GM21723 (cell line): Measurements from ENCODE around the gene MYOCOS.

ENCODE experiments used
- ATAC-seq: cut with Tn5 transposase; IDR thresholded peaks from one replicate; pipeline ENCODE4 v1.9.1; 2021; ENCODE audit warnings: mild to moderate bottlenecking, moderate library complexity; ENCODE audit not compliant: unreplicated experiment

The MYOCOS gene

DNA sequence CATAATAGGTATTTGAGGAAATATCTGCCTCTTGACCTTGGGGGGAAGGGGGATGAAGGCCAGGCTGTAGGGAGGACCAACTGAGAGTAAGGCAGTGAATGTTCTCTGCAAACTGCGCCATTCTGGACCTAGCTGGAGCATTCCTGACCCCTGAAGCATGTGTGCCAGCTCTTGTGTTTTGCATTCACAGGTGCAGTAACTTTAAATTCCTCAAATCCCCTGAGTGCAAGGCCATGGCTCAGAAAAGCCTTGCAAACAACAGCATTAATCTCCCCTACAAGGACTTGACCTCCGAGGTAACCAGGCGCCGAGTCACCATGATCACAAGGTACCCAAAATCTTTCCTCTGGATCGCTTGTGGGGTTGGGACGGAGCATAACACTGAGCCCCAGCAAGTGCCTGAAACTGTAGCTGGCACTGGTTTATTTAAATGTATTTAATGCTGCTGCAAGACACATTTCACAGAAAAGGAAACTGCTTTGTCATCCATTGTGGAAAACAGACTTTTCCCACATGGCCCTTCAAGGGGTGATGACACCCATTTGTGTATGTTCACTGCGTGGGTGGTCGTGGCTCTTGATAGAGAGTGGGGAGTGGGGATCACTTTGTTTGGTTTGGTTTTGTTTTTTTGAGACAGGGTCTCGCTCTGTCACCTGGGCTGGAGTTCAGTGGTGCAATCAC is 1.7 kb downstream of the MYOCOS start:
- ATAC-seq: no peak

DNA sequence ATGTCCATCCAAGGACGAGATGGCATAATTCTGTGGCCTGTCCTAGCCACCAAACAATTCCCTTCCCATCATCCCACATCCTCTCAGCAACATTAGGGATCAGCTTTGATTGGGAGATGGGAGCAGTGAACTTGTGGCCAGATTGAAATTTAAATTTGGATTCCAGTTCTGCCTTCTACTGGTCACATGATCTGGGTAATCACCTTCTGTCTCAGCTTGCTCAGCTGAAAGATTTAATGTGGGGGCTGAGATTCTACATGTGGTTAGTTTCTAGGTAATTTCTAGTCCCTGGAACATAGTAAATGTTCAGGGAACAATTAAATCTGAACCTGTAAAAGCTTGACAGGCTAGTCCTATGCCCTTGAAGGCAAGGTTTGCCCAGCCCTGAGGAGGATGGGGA is 3.2 kb downstream of the MYOCOS start:
- ATAC-seq: no peak

DNA sequence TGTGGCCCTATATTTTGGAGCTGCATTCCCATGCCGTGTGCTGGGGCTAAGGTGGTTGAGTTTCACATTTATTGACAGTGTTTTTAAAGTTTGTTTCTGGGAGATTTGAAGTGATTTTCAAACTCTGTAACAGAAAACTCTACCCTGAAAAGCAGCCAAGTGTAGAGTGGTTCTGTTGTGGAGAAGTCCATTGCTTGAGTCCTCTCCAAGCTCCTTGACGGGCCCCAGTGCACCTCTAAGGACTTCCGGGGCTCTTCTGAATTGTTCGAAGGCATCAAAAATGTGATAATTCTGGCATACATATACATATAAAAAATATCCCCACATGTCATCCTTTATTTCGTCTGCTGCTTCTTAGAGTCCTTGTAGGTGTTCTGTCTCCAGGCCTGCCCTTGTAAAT is 5.0 kb downstream of the MYOCOS start:
- ATAC-seq: no peak

- ATAC-seq: no peak
Observed at GRCh38 chr1:171628225-171628624, 6.2 kb downstream of the MYOCOS start.

DNA sequence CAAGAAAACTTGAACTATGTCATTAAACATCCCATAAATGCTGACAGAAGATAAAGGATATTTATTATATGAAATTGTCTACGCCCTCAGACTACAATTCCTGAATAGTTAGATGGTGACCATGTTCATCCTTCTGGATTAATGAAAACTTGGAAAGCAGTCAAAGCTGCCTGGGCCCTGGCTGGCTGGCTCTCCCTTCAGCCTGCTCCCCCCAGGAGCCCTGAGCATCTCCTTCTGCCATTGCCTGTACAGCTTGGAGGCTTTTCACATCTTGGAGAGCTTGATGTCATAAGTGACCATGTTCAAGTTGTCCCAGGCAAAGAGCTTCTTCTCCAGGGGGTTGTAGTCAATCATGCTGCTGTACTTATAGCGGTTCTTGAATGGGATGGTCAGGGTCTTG is 13.6 kb downstream of the MYOCOS start:
- ATAC-seq: no peak

DNA sequence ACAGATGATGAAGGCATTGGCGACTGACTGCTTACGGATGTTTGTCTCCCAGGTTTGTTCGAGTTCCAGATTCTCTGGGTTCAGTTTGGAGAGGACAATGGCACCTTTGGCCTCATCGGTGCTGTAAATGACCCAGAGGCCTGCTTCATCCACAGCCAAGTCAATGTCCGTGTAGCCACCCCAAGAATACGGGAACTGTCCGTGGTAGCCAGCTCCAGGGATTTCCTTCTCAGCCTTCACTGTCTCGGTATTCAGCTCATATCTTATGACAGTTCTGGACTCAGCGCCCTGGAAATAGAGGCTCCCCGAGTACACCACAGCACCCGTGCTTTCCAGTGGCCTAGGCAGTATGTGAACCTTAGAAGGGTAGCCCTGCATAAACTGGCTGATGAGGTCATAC is 14.1 kb downstream of the MYOCOS start:
- ATAC-seq: no peak

- no peak for ATAC-seq
Observed at GRCh38 chr1:171637928-171638576, 16.0 kb downstream of the MYOCOS start.

- ATAC-seq: no peak
Observed at GRCh38 chr1:171640225-171640624, 18.2 kb downstream of the MYOCOS start.

DNA sequence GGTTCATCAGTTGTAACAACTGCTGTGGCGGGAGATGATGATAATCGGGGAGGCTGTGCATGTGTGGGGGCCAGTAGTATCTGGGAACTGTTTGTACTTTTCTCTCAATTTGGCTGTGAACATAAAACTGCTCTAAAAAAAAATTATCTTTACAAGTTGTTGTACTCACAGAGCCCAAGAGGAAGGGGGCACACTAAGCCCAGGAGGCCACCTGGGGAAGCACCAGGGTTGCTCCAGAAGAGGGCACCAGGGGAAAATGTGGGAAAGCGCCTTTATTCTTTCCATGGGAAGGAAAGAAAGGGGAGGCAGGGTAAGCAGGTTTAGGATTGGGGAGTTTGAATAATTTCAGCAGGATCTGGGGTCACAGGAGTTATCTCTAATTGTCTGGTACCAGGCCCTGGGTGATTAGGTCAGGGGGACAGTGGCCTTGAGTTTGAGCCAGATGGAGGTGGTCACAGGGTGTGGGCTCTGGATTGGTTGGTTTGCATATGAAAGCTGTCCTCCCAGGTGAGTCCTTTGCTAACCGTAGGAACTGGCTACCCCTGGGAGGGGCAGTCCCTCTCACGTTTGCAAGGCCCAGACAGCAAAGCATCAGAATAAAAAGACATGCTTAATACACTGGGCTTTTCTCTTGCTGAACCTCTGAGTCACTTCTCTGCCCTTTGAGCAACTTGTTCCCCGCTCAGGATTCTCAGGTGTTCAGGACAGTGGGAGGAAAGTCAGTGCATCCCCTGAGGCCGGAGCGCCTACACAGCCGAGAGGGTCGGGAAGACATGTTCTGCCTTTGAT is 19.2 kb downstream of the MYOCOS start:
- ATAC-seq: no peak

DNA sequence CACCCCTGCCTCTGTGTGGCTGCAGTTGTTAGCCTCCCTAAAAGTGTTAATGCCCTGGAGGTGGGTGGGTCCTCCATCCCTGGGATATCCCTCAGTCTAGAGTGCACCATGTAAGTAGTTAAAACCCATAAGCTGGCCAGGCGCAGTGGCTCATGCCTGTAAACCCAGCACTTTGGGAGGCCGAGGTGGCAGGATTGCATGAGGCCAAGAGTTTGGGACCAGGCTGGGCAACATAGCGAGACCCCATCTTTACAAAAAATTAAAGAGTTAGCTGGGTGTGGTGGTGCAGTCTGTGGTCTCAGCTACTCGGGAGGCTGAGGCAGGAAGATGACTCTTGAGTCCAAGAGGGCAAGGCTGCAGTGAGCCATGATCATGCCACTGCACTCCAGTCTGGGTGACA is 20.2 kb downstream of the MYOCOS start:
- ATAC-seq: no peak

DNA sequence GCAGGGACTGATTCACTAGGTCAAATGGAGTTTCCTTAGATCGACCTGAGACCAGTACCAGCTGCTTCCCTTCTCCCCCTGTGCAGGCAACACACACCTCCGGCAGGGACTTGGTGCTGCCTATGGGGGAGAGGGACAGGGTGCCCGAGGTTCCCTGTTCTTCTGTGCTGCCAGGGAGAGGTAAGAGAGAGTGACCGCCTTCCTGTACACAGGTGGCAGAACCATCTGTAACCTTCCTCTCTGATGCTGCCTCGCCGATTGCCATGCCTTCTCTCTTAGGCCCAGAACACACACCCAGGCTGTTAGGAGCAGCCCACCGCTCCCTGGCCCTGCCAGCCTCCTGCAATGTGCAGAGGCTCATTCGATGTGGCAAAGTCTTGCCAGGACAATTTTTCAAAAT is 21.1 kb downstream of the MYOCOS start:
- ATAC-seq: no peak

GRCh38 chr1:171644805-171645483 is 22.9 kb downstream of the MYOCOS start:
- peak; percentile 76 for ATAC-seq

DNA sequence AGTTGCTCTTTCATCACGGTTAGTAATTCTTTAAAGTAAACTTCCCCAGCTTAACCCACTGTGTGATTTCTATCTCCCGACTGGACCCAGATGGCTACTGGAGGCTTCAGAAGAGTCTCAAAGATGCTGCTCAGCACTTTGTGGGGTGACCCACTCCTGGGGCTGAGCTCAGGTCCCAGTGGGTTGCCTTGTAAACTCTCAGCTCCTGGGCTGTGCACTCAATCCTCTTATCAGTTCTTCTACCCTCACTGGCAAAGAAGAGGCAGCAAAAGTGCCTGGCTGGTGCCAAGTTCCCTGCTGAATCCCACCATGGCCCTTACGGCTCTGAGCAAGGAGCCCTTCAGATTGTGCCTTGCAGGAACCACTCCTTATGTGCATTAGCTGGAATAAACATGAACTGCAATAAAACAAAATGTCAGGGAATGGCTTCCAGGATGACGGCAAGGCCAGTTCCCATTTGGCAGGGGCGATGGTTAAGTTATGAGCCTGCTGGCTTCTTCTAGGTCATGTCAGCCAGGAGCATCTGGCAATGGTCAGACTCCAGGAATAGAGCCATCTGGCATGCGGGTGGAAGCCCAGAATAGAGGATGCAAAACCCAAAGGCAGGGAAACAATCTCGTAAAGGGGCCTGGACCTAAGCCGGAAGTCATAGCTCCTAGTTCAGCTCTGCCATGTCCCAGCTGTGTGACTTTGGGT is 23.7 kb downstream of the MYOCOS start:
- ATAC-seq: no peak

DNA sequence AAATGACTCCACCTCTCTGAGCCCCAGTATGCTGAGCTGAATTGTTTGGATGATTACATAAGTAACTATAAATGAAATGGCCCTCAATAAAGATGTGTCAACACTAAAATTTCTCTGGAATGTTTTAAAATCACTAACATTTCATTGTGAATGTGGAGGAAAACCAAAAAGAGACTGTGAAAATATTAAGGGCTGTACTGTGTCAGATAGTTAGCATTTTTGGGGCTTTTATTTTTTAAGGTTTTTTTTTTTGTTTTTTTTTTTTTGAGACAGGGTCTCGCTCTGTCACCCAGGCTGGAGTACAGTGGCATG is 24.2 kb downstream of the MYOCOS start:
- no peak for ATAC-seq

- no peak for ATAC-seq
Observed at GRCh38 chr1:171652234-171652822, 30.3 kb downstream of the MYOCOS start, which contains the start of gene MYOC. Gene MYOC (minus strand): TSS chr1:171652688. CDS start chr1:171652611, 77 bp downstream.

DNA sequence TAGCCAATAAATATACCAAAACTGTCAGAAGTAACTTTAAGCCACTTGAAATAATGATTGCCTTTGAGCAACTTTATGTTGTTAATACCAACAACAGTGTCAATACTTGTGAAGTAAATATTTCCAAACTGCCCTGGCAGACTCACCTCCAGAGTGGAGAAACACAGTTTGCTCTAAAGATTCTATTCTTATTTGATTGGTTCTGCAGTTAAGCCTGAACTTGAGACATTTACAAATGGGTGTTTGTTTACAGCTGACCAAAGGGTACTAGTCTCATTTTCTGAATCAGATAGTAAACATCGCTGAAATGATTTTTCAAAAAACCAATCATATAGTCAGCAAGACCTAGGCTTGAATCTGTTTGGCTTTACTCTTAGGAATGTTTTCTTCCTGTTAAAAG is 31.8 kb downstream of the MYOCOS start:
- no peak for ATAC-seq

DNA sequence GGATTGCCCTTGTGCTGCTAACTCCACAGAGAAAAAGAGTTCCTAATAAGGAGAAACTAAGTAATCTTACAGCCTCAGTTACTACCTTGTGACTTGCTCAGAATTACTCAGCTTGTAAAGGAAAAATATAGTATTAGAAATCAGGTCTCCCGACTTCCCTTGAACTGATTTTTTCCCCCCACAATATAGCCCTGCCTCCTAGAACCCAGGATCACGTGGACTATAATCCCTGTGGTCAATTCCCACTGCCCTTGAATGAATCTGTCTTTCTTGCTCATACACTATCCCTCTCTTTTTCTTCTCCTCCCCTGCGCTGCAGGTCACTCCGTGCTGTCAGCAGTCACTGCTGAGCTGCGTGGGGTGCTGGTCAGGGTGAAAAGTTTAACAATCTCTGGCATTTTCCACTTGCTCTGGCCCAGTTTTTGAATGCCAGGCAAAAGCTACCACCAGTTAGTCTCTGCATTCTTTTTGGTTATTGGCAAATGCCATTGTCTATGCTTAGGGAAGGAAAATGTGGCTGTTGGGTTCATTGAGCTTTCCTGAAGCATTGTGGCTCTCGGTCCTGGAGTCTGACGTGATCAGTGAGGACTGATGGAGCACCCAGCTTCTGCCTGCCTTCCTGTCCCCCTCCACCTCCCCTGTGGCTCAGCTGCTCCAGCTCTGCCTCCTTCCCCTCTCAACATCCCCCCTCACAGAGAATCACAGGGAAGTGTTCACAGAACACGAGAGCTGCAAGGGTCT is 32.3 kb downstream of the MYOCOS start:
- no peak for ATAC-seq

DNA sequence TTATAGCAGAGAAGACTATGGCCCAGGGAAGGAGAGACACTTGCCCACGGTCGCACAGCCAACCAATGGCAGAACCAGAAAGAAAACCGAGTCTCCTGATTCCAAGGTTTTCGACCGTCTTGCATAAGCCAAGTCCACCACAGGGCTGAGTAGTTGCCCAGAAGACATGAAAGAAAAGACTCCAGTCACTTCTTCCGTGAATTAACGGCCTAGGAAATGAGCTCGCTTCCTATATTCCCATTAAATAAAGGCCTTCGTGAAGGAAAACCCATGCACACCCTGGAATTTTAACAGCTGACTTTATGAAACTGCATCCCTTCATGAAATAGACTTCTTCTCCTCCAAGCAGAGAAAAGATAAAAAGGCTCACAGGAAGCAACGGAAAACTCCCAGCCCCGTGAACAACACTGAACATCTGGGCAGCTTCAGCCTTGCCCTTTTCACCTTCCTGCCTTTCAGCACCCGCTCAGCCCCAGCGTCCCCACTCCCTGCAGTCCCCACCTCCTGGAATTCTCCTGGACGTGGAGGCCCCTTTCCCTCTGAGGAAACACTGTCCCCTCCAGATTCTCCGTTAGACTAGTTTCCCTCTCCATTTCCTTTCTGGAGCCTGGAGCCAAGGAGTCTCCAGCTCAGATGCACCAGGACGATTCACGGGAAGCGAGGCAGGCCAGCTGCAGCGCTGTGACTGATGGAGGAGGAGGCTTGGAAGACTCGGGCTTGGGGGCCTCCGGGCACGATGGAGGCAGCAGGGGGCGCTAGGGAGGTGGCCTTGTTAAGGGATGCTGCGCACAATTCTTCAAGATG is 33.1 kb downstream of the MYOCOS start:
- ATAC-seq: peak; percentile 89

DNA sequence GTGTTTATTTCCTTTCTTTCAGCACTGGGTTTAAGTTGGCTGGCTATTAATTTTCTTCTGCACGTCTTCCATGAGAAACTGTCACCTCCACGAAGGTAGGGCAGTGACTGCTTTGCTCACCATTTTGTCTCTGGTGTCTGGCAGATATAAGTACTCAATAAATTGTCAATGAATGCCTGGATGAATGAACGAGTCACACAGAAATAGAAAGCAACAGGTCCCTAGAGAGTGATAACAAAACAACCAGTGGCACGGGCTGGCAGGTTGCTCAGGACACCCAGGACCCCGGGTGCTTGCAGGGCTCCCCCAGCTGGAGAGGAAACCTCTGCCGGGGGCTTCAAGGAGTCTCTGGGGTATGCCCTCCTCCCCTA is 33.7 kb downstream of the MYOCOS start:
- peak; percentile 12 for ATAC-seq
